PFSK-1 (cell line): ENCODE results near the gene LDLRAD3.

Source experiments
- TAF1 ChIP-seq: IDR thresholded peaks from 2 replicates; pipeline ENCODE4 v1.6.1; 2012; ENCODE audit warnings: low read length, control low read depth, borderline replicate concordance; ENCODE audit not compliant: insufficient read depth
- TF ChIP-seq, protein P1 (sequence below), 2 experiments: IDR thresholded peaks; 2 replicates each; pipeline versions ENCODE4 v1.6.1 to v1.8.0; 2011 to 2012; ENCODE audit warnings: low read depth in 2 of 2, low read length in 2 of 2, control low read depth in 1 of 2, inconsistent platforms in 1 of 2, mild to moderate bottlenecking in 1 of 2, moderate library complexity in 1 of 2; ENCODE audit not compliant: insufficient read depth in 1 of 2

GRCh38 chr11:35934271-35934670, 9.6 kb upstream of the LDLRAD3 start:
- TF ChIP-seq TAF1, result no peak
- TF ChIP-seq, protein P1, sequence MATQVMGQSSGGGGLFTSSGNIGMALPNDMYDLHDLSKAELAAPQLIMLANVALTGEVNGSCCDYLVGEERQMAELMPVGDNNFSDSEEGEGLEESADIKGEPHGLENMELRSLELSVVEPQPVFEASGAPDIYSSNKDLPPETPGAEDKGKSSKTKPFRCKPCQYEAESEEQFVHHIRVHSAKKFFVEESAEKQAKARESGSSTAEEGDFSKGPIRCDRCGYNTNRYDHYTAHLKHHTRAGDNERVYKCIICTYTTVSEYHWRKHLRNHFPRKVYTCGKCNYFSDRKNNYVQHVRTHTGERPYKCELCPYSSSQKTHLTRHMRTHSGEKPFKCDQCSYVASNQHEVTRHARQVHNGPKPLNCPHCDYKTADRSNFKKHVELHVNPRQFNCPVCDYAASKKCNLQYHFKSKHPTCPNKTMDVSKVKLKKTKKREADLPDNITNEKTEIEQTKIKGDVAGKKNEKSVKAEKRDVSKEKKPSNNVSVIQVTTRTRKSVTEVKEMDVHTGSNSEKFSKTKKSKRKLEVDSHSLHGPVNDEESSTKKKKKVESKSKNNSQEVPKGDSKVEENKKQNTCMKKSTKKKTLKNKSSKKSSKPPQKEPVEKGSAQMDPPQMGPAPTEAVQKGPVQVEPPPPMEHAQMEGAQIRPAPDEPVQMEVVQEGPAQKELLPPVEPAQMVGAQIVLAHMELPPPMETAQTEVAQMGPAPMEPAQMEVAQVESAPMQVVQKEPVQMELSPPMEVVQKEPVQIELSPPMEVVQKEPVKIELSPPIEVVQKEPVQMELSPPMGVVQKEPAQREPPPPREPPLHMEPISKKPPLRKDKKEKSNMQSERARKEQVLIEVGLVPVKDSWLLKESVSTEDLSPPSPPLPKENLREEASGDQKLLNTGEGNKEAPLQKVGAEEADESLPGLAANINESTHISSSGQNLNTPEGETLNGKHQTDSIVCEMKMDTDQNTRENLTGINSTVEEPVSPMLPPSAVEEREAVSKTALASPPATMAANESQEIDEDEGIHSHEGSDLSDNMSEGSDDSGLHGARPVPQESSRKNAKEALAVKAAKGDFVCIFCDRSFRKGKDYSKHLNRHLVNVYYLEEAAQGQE (IDR thresholded peaks at IDR 0.05; ENCODE audit: insufficient read depth in 1 of 2, low read depth in 2 of 2, low read length in 2 of 2), result no peak
